AG04450 (cell line): Measurements from ENCODE around the gene RNPEPL1. TPM values are rescaled to one million over a fixed set of nuclear protein-coding genes. Genes with fewer than 3 reads are reported as not detected.
A peak's percentile ranks its signal among the peaks of the same experiment; 100 is the strongest.

Experiments
- CTCF ChIA-PET: fragments of 300-600, 350-600 bp; formaldehyde crosslinking; extraction: SDS; loops from one replicate; lab custom pipeline; 2022; ENCODE audit warnings: antibody characterized with exemption, inconsistent platforms; lab: Charles Lee
- POLR2A ChIA-PET: fragments of 350-600 bp; formaldehyde crosslinking; extraction: SDS; loops from one replicate; lab custom pipeline; 2021; ENCODE audit warnings: antibody characterized with exemption, inconsistent platforms; lab: Yijun Ruan, JAX
- DNase-seq: peaks from one replicate; pipeline ENCODE4 v3.0.0-alpha.2; 2011; ENCODE audit warnings: low read depth, low spot score
- H3K27ac ChIP-seq: one replicate; pipeline ENCODE4 v1.5.1; 2012; ENCODE audit warnings: low read depth, low read length, control low read depth
- H3K27me3 ChIP-seq: one replicate; pipeline ENCODE4 v1.6.0; 2012; ENCODE audit warnings: low read length; ENCODE audit not compliant: control insufficient read depth, insufficient read depth
- H3K4me3 ChIP-seq: 2 replicates; pipeline ENCODE4 v1.5.1; 2011; ENCODE audit warnings: mild to moderate bottlenecking, low read depth, low read length, control low read depth
- H3K9me3 ChIP-seq: 2 replicates; pipeline ENCODE4 v1.5.1; 2012; ENCODE audit warnings: low read length; ENCODE audit not compliant: control insufficient read depth, insufficient read depth
- polyA plus RNA-seq: library from polyadenylated mRNA; depleted of rRNA; stranded (reverse); fragments of >200 nt; gene quantifications from 2 replicates; pipeline ENCODE4 v1.2.3, GENCODE V29; 2011
- TF ChIP-seq, protein P1 (sequence below): IDR thresholded peaks from 2 replicates; pipeline ENCODE4 v1.5.1; 2011; ENCODE audit warnings: low read depth, low read length, control low read depth, inconsistent platforms

The RNPEPL1 gene
- polyA plus RNA-seq, 1 experiment, result 7.2 TPM

DNA sequence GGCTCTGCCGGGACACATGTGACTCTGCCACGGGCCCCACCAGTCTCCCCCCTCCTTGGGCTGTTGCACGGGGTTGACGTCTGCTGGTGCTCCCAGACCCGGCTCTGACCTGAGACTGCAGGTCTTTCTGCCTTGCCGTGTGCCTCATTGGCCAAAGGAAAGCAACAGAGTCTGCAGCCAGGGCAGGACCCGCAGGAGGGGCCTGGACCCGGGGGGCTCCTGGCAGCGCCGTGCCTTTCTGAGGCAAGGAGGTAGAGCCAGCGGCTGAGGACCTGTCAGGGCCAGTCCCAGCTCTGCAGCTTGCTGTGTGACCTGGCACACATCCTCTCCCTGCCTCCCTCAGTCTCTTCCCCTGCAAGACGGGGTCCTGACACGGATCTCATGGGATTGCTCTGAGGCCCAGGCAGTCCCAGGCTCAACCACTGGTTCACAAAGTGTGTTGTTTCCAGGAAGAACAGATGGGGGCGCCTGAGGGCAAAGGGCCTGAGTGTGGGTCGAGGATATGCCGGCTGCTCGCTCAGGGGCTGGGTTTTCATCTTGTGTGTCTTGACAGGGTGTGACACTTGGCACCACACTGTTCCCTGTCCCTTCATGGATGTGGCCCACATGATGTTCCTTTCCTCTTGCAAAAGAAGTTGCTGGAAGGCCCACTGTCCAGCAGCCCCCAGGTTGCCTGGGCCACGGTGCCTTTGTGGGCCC, 27.2 kb downstream of the RNPEPL1 start:
- no peak for DNase-seq
- ChIA-PET POLR2A (no interaction called here), CTCF (no interaction called here)
- Histone ChIP-seq H3K27me3 (no peaks in the 10 kb centered on the region), H3K9me3 (no peaks in the 10 kb centered on the region; the same call in 1 of the 2 replicates), H3K27ac (no peak overlapping the region), H3K4me3 (no peak overlapping the region)
- TF ChIP-seq, protein P1, sequence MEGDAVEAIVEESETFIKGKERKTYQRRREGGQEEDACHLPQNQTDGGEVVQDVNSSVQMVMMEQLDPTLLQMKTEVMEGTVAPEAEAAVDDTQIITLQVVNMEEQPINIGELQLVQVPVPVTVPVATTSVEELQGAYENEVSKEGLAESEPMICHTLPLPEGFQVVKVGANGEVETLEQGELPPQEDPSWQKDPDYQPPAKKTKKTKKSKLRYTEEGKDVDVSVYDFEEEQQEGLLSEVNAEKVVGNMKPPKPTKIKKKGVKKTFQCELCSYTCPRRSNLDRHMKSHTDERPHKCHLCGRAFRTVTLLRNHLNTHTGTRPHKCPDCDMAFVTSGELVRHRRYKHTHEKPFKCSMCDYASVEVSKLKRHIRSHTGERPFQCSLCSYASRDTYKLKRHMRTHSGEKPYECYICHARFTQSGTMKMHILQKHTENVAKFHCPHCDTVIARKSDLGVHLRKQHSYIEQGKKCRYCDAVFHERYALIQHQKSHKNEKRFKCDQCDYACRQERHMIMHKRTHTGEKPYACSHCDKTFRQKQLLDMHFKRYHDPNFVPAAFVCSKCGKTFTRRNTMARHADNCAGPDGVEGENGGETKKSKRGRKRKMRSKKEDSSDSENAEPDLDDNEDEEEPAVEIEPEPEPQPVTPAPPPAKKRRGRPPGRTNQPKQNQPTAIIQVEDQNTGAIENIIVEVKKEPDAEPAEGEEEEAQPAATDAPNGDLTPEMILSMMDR, result peak; percentile 42

DNA sequence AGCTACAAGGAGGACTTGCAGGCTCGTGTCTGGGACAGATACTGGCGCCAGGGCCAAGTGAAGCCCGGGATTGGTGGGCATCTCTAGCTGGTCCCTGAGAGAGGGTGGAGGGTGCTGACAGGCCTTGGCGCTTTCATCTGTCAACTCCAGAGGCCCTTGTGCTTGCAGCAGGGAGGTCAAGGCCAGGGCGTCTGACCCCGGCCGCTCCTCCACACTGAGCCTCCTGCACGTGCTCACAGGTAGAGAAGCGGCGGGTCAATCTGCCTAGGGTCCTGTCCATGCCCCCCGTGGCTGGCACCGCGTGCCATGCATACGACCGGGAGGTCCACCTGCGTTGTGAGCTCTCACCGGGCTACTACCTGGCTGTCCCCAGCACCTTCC, 27.8 kb downstream of the RNPEPL1 start:
- no peak for DNase-seq
- CTCF ChIA-PET, result no interaction called here
- TF ChIP-seq, protein P1, result no peak
- POLR2A ChIA-PET, result no interaction called here
- Histone ChIP-seq H3K27ac (no peak overlapping the region), H3K4me3 (no peak overlapping the region), H3K27me3 (no peaks in the 10 kb centered on the region), H3K9me3 (no peaks in the 10 kb centered on the region; the same call in 1 of the 2 replicates)

DNA sequence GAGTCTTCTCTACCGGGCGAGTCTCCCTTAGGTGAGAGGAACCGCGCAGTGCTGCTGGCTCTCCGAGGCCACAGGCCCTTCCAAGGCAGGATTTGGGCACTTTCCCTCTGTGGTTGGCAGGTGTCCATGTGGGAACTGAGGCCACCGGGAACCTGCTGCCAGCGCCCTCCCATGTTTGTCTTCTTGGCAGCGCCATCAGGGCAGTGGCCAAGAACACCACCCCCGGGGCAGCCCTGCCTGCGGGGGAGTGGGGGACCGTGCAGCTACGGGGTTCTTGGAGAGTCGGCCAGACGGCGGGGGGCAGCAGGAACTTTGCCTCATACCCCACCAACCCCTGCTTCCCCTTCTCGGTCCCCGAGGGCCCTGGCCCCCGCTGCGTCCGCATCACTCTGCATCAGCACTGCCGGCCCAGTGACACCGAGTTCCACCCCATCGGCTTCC, 28.2 kb downstream of the RNPEPL1 start:
- Histone ChIP-seq H3K27ac (no peak overlapping the region), H3K9me3 (no peaks in the 10 kb centered on the region; the same call in 1 of the 2 replicates), H3K4me3 (no peak overlapping the region), H3K27me3 (no peaks in the 10 kb centered on the region)
- ChIA-PET POLR2A (no interaction called here), CTCF (no interaction called here)
- DNase-seq, result no peak
- TF ChIP-seq, protein P1, result no peak

DNA sequence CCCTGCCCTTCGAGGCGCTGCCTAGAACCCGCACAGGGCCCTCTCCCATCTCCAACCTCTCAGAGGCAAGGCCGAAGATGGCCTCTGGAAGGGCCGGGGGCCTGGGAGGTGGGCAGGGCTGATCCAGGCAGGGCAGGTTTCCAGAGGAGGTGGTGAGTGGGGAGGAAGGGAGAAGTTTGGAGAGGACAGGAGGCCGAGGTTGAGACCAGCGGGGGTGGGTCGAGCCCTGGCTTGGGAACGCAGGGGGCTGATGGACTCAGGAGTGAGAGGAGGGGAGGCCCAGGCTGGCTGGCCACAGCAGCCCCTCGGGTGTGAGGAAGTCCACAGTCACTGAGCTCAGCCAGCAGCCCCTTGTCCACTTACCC, 28.8 kb downstream of the RNPEPL1 start:
- H3K9me3 ChIP-seq, result no peaks in the 10 kb centered on the region; the same call in 1 of the 2 replicates
- CTCF ChIA-PET, result no interaction called here
- no peak overlapping the region for H3K4me3 ChIP-seq
- H3K27me3 ChIP-seq, result no peaks in the 10 kb centered on the region
- no peak overlapping the region for H3K27ac ChIP-seq
- DNase-seq, result no peak
- POLR2A ChIA-PET, result interaction anchor here (2.1 kb wide), 1 partner anchor 11 kb away, joined by 5 read pairs; the partner anchor contains the start of gene CAPN10
- TF ChIP-seq, protein P1, result no peak

DNA sequence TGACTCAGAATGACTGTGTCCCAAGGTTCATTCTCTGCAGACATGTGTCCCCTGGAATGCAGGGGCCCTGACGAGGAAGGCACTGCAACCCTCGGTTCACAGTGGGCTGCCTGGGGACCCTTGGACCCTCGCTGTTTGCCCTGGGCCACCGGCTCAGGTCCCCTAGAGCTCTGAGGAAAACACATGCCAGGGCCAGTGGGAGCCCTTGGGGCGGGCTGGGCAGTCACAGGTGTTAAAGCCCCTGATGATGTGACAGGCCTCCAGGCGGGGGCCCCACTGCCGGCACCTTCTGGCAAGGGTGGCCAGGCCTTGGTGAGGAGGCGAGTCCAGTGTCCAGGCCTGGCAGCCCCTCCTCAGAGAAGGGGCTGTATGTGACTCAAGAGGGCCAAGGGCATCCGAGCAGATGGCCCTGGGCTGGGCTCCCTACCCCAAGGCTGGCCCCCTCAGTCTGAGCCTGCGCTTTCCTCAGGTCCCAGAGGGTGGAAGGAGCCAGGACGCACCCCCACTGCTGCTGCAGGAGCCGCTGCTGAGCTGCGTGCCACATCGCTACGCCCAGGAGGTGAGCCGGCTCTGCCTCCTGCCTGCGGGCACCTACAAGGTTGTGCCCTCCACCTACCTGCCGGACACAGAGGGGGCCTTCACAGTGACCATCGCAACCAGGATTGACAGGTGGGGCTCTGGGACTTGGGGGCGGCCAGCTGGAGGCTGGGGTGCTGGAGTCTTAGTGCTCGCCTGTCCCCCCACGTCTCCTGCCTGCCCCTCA, 29.3 kb downstream of the RNPEPL1 start:
- DNase-seq, result no peak
- POLR2A ChIA-PET, result interaction anchor here (2.1 kb wide), 1 partner anchor 11 kb away, joined by 5 read pairs; the partner anchor contains the start of gene CAPN10

More for the DNA sequence above, 29.3 kb downstream of the RNPEPL1 start:
- CTCF ChIA-PET, result no interaction called here
- no peaks in the 10 kb centered on the region for H3K27me3 ChIP-seq
- TF ChIP-seq, protein P1, result no peak
- no peak overlapping the region for H3K4me3 ChIP-seq
- no peak overlapping the region for H3K27ac ChIP-seq
- H3K9me3 ChIP-seq, result no peaks in the 10 kb centered on the region; the same call in 1 of the 2 replicates
